COLO668 (cell line): Measurements from ENCODE around the gene ZSCAN31.
A peak's percentile ranks its signal among the peaks of the same experiment; 100 is the strongest.
"Not testable (repeated sequence)": the region's sequence is repeated elsewhere in the genome, so short reads cannot be mapped to it uniquely, and the experiment has no call there.

Experiments used
- DNase-seq: peaks from one replicate; lab custom pipeline; 2025; ENCODE audit not compliant: unreplicated experiment; lab: John Stamatoyannopoulos, UW

The ZSCAN31 gene

GRCh38 chr6:28323813-28324424, 12.0 kb downstream of the ZSCAN31 start:
- peak; percentile 3 for DNase-seq

- DNase-seq = peak; percentile 2
Observed at GRCh38 chr6:28322661-28323060, 13.3 kb downstream of the ZSCAN31 start.

- DNase-seq = not testable (repeated sequence)
Observed at GRCh38 chr6:28317866-28318265, 18.1 kb downstream of the ZSCAN31 start.

GRCh38 chr6:28315628-28316027, 20.3 kb downstream of the ZSCAN31 start:
- no peak for DNase-seq

GRCh38 chr6:28312939-28313338, 23.0 kb downstream of the ZSCAN31 start:
- DNase-seq = no peak

- DNase-seq = no peak
Observed at GRCh38 chr6:28311139-28311823, 24.7 kb downstream of the ZSCAN31 start.

- DNase-seq = not testable (repeated sequence)
Observed at GRCh38 chr6:28306363-28306762, 29.6 kb downstream of the ZSCAN31 start.

- DNase-seq = no peak
Observed at GRCh38 chr6:28303570-28303969, 32.4 kb downstream of the ZSCAN31 start.

GRCh38 chr6:28296520-28297060, 39.4 kb downstream of the ZSCAN31 start:
- DNase-seq = no peak

GRCh38 chr6:28295326-28295725, 40.6 kb downstream of the ZSCAN31 start:
- no peak for DNase-seq

- DNase-seq = no peak
Observed at GRCh38 chr6:28291573-28291972, 44.4 kb downstream of the ZSCAN31 start.

- no peak for DNase-seq
Observed at GRCh38 chr6:28282926-28283325, 53.0 kb downstream of the ZSCAN31 start.

GRCh38 chr6:28281288-28282064, 54.5 kb downstream of the ZSCAN31 start, which contains the start of gene PGBD1:
TSS of gene PGBD1 (plus strand) at chr6:28281572. CDS start at chr6:28283814, 2,242 bp downstream.
- peak; percentile 81 for DNase-seq

GRCh38 chr6:28280595-28281287, 55.2 kb downstream of the ZSCAN31 start:
- DNase-seq = no peak

- no peak for DNase-seq
Observed at GRCh38 chr6:28277746-28278145, 58.2 kb downstream of the ZSCAN31 start.

GRCh38 chr6:28274888-28275287, 61.1 kb downstream of the ZSCAN31 start:
- no peak for DNase-seq
